CD4-positive, alpha-beta T cell treated with Interferon gamma for 1 hour (primary cell): ENCODE measurements around the gene MRPS18B.

Experiments used
- DNase-seq: peaks from one replicate; pipeline ENCODE4 v3.0.0-alpha.2; 2020

The MRPS18B gene

GRCh38 chr6:30610065-30610464 is 7.6 kb upstream of the MRPS18B start:
- no peak for DNase-seq

- DNase-seq: no peak
Measured at GRCh38 chr6:30611150-30611855, 6.3 kb upstream of the MRPS18B start.

GRCh38 chr6:30611856-30612194 is 5.8 kb upstream of the MRPS18B start:
- DNase-seq: no peak

GRCh38 chr6:30612213-30612612 is 5.4 kb upstream of the MRPS18B start:
- DNase-seq: no peak

GRCh38 chr6:30612687-30613248 is 4.9 kb upstream of the MRPS18B start:
- DNase-seq: no peak

- no peak for DNase-seq
Measured at GRCh38 chr6:30613251-30614043, 4.2 kb upstream of the MRPS18B start.

- DNase-seq: no peak
Measured at GRCh38 chr6:30614044-30614842, 3.4 kb upstream of the MRPS18B start.

- DNase-seq: peak; percentile 93
Measured at GRCh38 chr6:30614843-30615218, 2.8 kb upstream of the MRPS18B start.

GRCh38 chr6:30615219-30615957 is 2.3 kb upstream of the MRPS18B start:
- DNase-seq: peak; percentile 38

- DNase-seq: peak; percentile 64
Measured at GRCh38 chr6:30615958-30616810, 1.5 kb upstream of the MRPS18B start.

- peak; percentile 100 for DNase-seq
Measured at GRCh38 chr6:30616811-30617564, 652 bp upstream of the MRPS18B start, which contains the start of gene PPP1R10. Gene PPP1R10, minus strand, starts transcription at chr6:30617243. Its CDS starts 7,299 bp downstream, at chr6:30609944.

- DNase-seq: no peak
Measured at GRCh38 chr6:30618270-30618797, 694 bp downstream of the MRPS18B start.

GRCh38 chr6:30619561-30619960 is 1.9 kb downstream of the MRPS18B start:
- no peak for DNase-seq

- no peak for DNase-seq
Measured at GRCh38 chr6:30625511-30625910, 7.9 kb downstream of the MRPS18B start.

- peak; percentile 88 for DNase-seq
Measured at GRCh38 chr6:30626484-30627366, 9.1 kb downstream of the MRPS18B start, which contains the start of gene ATAT1. Gene ATAT1, plus strand, starts transcription at chr6:30626874.

- no peak for DNase-seq
Measured at GRCh38 chr6:30635834-30636233, 18.2 kb downstream of the MRPS18B start.

GRCh38 chr6:30640481-30640880 is 22.8 kb downstream of the MRPS18B start:
- no peak for DNase-seq

GRCh38 chr6:30641048-30641447 is 23.4 kb downstream of the MRPS18B start:
- no peak for DNase-seq

GRCh38 chr6:30643656-30644055 is 26.0 kb downstream of the MRPS18B start:
- no peak for DNase-seq
